Neural cell (in vitro differentiated cells): ENCODE measurements around the gene MRPL36. TPM values are rescaled to one million over a fixed set of nuclear protein-coding genes. Genes with fewer than 3 reads are reported as not detected.

Experiments
- H2AFZ ChIP-seq: fragments of 200-600, 300-800 bp; sonication (generic), shearing (Covaris generic); 2 replicates; pipeline ENCODE4 v1.6.0; 2014; ENCODE audit warnings: low read depth, mild to moderate bottlenecking, antibody characterized with exemption, low read length, moderate library complexity
- H3F3A ChIP-seq: fragments of 200-600 bp; shearing (Covaris generic); 2 replicates; pipeline ENCODE4 v1.6.1; 2016; ENCODE audit warnings: mild to moderate bottlenecking, moderate library complexity, mixed read lengths, antibody characterized with exemption, low read length; ENCODE audit not compliant: insufficient read depth, poor library complexity, severe bottlenecking
- H3K27ac ChIP-seq: fragments of 200-600, 300-800 bp; sonication (generic), shearing (Covaris generic); 2 replicates; pipeline ENCODE4 v1.5.1; 2014; ENCODE audit warnings: mild to moderate bottlenecking, low read length, moderate library complexity
- H3K27me3 ChIP-seq: fragments of 300-800, 200-600 bp; sonication (generic), shearing (Covaris generic); 2 replicates; pipeline ENCODE4 v1.6.0; 2014; ENCODE audit warnings: mild to moderate bottlenecking, low read depth, low read length, moderate library complexity; ENCODE audit not compliant: insufficient read depth
- H3K36me3 ChIP-seq: fragments of 300-800, 200-600 bp; sonication (generic), shearing (Covaris generic); 2 replicates; pipeline ENCODE4 v1.5.1; 2014; ENCODE audit warnings: mild to moderate bottlenecking, antibody characterized with exemption, low read length, moderate library complexity; ENCODE audit not compliant: insufficient read depth
- H3K4me2 ChIP-seq: fragments of 300-800, 200-600 bp; sonication (generic), shearing (Covaris generic); 2 replicates; pipeline ENCODE4 v1.6.0; 2014; ENCODE audit warnings: mild to moderate bottlenecking, low read length
- H3K4me3 ChIP-seq: fragments of 300-800, 200-600 bp; sonication (generic), shearing (Covaris generic); 2 replicates; pipeline ENCODE4 v1.5.1; 2014; ENCODE audit warnings: mild to moderate bottlenecking, low read length, moderate library complexity
- H3K79me2 ChIP-seq: fragments of 200-600 bp; shearing (Covaris generic); replicated peaks from 2 replicates; pipeline ENCODE4 v1.6.0; 2014; ENCODE audit warnings: mild to moderate bottlenecking, low read length, moderate library complexity; ENCODE audit not compliant: insufficient read depth
- H3K9ac ChIP-seq: fragments of 300-800, 200-600 bp; sonication (generic), shearing (Covaris generic); 2 replicates; pipeline ENCODE4 v1.6.1; 2016; ENCODE audit warnings: mild to moderate bottlenecking, low read length, mixed read lengths
- H3K9me2 ChIP-seq: fragments of 200-600 bp; shearing (Covaris generic); 2 replicates; pipeline ENCODE4 v1.6.1; 2016; ENCODE audit warnings: mild to moderate bottlenecking, low read length, mixed read lengths; ENCODE audit not compliant: insufficient read depth
- H3K9me3 ChIP-seq: fragments of 200-600, 300-800 bp; sonication (generic), shearing (Covaris generic); 2 replicates; pipeline ENCODE4 v1.6.1; 2016; ENCODE audit warnings: mild to moderate bottlenecking, mixed run types, low read length, moderate library complexity, mixed read lengths
- H4K20me1 ChIP-seq: fragments of 200-600 bp; shearing (Covaris generic); 2 replicates; pipeline ENCODE4 v1.6.1; 2016; ENCODE audit warnings: mild to moderate bottlenecking, mixed run types; ENCODE audit not compliant: insufficient read depth
- CTCF ChIP-seq: fragments of 450-650 bp; IDR thresholded peaks from 2 replicates; pipeline ENCODE4 v1.5.1; 2014; ENCODE audit warnings: antibody characterized with exemption, mild to moderate bottlenecking, moderate library complexity; ENCODE audit not compliant: poor library complexity, severe bottlenecking
- EP300 ChIP-seq: fragments of 450-650 bp; conservative IDR thresholded peaks from 2 replicates; pipeline ENCODE4 v1.6.1; 2014; ENCODE audit warnings: antibody characterized with exemption, mild to moderate bottlenecking, moderate library complexity; ENCODE audit not compliant: poor library complexity, severe bottlenecking
- EZH2 ChIP-seq: fragments of 200-600, 300-800 bp; shearing (Covaris generic), sonication (generic); IDR thresholded peaks from 2 replicates; pipeline ENCODE4 v1.6.1; 2014; ENCODE audit warnings: antibody characterized with exemption, low read length, borderline replicate concordance, mild to moderate bottlenecking; ENCODE audit not compliant: insufficient read depth, poor library complexity, severe bottlenecking
- MXI1 ChIP-seq: fragments of 450-650 bp; conservative IDR thresholded peaks from 2 replicates; pipeline ENCODE4 v1.6.1; 2014; ENCODE audit warnings: antibody characterized with exemption, mild to moderate bottlenecking; ENCODE audit not compliant: poor library complexity, severe bottlenecking
- POLR2AphosphoS5 ChIP-seq: IDR thresholded peaks from 2 replicates; pipeline ENCODE4 v1.6.1; 2012
- RAD21 ChIP-seq: fragments of 450-650 bp; conservative IDR thresholded peaks from 2 replicates; pipeline ENCODE4 v1.6.1; 2014; ENCODE audit warnings: antibody characterized with exemption, mild to moderate bottlenecking, moderate library complexity
- SMC3 ChIP-seq: fragments of 450-650 bp; conservative IDR thresholded peaks from 2 replicates; pipeline ENCODE4 v1.6.1; 2014; ENCODE audit warnings: antibody characterized with exemption, mild to moderate bottlenecking, moderate library complexity; ENCODE audit not compliant: poor library complexity
- TAF1 ChIP-seq: IDR thresholded peaks from 2 replicates; pipeline ENCODE4 v1.6.1; 2012; ENCODE audit warnings: low read depth
- polyA plus RNA-seq: library from polyadenylated mRNA; depleted of rRNA; stranded (reverse); fragments of >200 nt; gene quantifications from 2 replicates; pipeline ENCODE4 v1.2.3, GENCODE V29; 2014
- TF ChIP-seq, protein P1 (sequence below): IDR thresholded peaks from 2 replicates; pipeline ENCODE4 v1.6.1; 2012; ENCODE audit warnings: borderline replicate concordance

MRPL36 gene
- polyA plus RNA-seq, 1 donor from 2014 or later, result 51.9 TPM

GRCh38 chr5:1793301-1793740, 6.3 kb downstream of the MRPL36 start:
- Histone ChIP-seq H3K27ac (no peak overlapping the region), H3K27me3 (no peaks in the 10 kb centered on the region), H3K9ac (no peak overlapping the region), H4K20me1 (no peaks in the 10 kb centered on the region), H3K79me2 (no peaks in the 10 kb centered on the region), H3K4me3 (no peak overlapping the region), H2AFZ (no peak overlapping the region), H3K9me3 (no peaks in the 10 kb centered on the region), H3F3A (no peaks in the 10 kb centered on the region), H3K4me2 (no peak overlapping the region), H3K36me3 (no peaks in the 10 kb centered on the region), H3K9me2 (no peaks in the 10 kb centered on the region)
- TF ChIP-seq, protein P1, sequence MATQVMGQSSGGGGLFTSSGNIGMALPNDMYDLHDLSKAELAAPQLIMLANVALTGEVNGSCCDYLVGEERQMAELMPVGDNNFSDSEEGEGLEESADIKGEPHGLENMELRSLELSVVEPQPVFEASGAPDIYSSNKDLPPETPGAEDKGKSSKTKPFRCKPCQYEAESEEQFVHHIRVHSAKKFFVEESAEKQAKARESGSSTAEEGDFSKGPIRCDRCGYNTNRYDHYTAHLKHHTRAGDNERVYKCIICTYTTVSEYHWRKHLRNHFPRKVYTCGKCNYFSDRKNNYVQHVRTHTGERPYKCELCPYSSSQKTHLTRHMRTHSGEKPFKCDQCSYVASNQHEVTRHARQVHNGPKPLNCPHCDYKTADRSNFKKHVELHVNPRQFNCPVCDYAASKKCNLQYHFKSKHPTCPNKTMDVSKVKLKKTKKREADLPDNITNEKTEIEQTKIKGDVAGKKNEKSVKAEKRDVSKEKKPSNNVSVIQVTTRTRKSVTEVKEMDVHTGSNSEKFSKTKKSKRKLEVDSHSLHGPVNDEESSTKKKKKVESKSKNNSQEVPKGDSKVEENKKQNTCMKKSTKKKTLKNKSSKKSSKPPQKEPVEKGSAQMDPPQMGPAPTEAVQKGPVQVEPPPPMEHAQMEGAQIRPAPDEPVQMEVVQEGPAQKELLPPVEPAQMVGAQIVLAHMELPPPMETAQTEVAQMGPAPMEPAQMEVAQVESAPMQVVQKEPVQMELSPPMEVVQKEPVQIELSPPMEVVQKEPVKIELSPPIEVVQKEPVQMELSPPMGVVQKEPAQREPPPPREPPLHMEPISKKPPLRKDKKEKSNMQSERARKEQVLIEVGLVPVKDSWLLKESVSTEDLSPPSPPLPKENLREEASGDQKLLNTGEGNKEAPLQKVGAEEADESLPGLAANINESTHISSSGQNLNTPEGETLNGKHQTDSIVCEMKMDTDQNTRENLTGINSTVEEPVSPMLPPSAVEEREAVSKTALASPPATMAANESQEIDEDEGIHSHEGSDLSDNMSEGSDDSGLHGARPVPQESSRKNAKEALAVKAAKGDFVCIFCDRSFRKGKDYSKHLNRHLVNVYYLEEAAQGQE, result no peak
- no peak for TF ChIP-seq TAF1

GRCh38 chr5:1792842-1793266, 6.8 kb downstream of the MRPL36 start:
- Histone ChIP-seq H3K27ac (no peak overlapping the region), H3K27me3 (no peaks in the 10 kb centered on the region), H3K4me2 (no peak overlapping the region), H3K9me2 (no peaks in the 10 kb centered on the region), H2AFZ (no peak overlapping the region), H3K79me2 (no peaks in the 10 kb centered on the region), H3K9me3 (no peaks in the 10 kb centered on the region), H3K9ac (no peak overlapping the region), H3K4me3 (no peak overlapping the region), H4K20me1 (no peaks in the 10 kb centered on the region), H3F3A (no peaks in the 10 kb centered on the region), H3K36me3 (no peaks in the 10 kb centered on the region)
- TF ChIP-seq, protein P1, result no peak
- TF ChIP-seq CTCF (no peak), EP300 (no peak), TAF1 (no peak), SMC3 (no peak), RAD21 (no peak), POLR2AphosphoS5 (no peak), EZH2 (no peak), MXI1 (no peak)
